Vagina (tissue), 2 donors: ENCODE measurements around the gene WDR62. TPM values are rescaled to one million over a fixed set of nuclear protein-coding genes. Genes with fewer than 3 reads are reported as not detected.

Experiments
- DNase-seq, 2 donors: peaks; one replicate each; pipeline ENCODE4 v3.0.0-alpha.2; 2017; ENCODE audit errors: extremely low spot score in 2 of 2
- H3K27ac ChIP-seq: fragments of 200-600 bp; sonication (generic); one replicate; pipeline ENCODE4 v1.5.1; 2019
- H3K27me3 ChIP-seq: fragments of 200-600 bp; sonication (generic); one replicate; pipeline ENCODE4 v1.5.1; 2019
- H3K36me3 ChIP-seq, 2 donors: fragments of 200-600 bp; sonication (generic); one replicate each; pipeline ENCODE4 v1.5.1; 2017 to 2019
- H3K4me1 ChIP-seq: fragments of 200-600 bp; sonication (generic); one replicate; pipeline ENCODE4 v1.5.1; 2019
- H3K4me3 ChIP-seq, 2 donors: fragments of 200-600 bp; sonication (generic); 1 replicate in 1 of 2; 2 replicates in 1 of 2; pipeline ENCODE4 v1.5.1; 2016 to 2019
- H3K9me3 ChIP-seq: fragments of 200-600 bp; sonication (generic); one replicate; pipeline ENCODE4 v1.5.1; 2019
- POLR2A ChIP-seq, 2 donors: fragments of 450-650 bp; IDR thresholded peaks; one replicate each; pipeline ENCODE4 v1.6.1; 2017; ENCODE audit warnings: antibody characterized with exemption in 2 of 2, mild to moderate bottlenecking in 2 of 2, moderate library complexity in 2 of 2
- POLR2AphosphoS5 ChIP-seq, 2 donors: sonication (generic); formaldehyde crosslinking; IDR thresholded peaks; one replicate each; pipeline ENCODE4 v1.9.0; 2017; ENCODE audit warnings: antibody characterized with exemption in 2 of 2, mild to moderate bottlenecking in 2 of 2, low read depth in 1 of 2; ENCODE audit not compliant: insufficient read depth in 1 of 2
- intact Hi-C: fragments of 100-400 bp; cut with DNase I; formaldehyde crosslinking; loops from one replicate; pipeline ENCODE4 v1.15.1; 2023
- total RNA-seq: library from RNA; depleted of rRNA; stranded (reverse); fragments of >200 nt; gene quantifications from one replicate; pipeline ENCODE4 v1.2.3, GENCODE V29; 2016
- TF ChIP-seq, protein P1 (sequence below), 3 experiments: fragments of 450-650 bp in 2 of 3; fragments of 200-600 bp in 1 of 3; sonication (generic) in 1 of 3; IDR thresholded peaks; one replicate each; pipeline ENCODE4 v1.5.1; 2017 to 2019; ENCODE audit warnings: antibody characterized with exemption in 3 of 3, mild to moderate bottlenecking in 2 of 3, moderate library complexity in 2 of 3

Gene WDR62
- total RNA-seq, 1 donor from 2014 or later: 2.5 TPM

- Histone ChIP-seq H3K9me3 (no peaks in the 10 kb centered on the region), H3K4me1 (peaks cover 7% of the 10 kb centered on the region), H3K27ac (no peak overlapping the region), H3K36me3 (peaks cover 0 to 43% of the 10 kb centered on the region in 2 donors), H3K27me3 (no peaks in the 10 kb centered on the region), H3K4me3 (no peak overlapping the region)
- intact Hi-C loops: no loop called here
- no peak for DNase-seq
- no peak for TF ChIP-seq POLR2AphosphoS5 (IDR thresholded peaks at IDR 0.05; ENCODE audit: insufficient read depth in 1 of 2, low read depth in 1 of 2)
- TF ChIP-seq, protein P1, sequence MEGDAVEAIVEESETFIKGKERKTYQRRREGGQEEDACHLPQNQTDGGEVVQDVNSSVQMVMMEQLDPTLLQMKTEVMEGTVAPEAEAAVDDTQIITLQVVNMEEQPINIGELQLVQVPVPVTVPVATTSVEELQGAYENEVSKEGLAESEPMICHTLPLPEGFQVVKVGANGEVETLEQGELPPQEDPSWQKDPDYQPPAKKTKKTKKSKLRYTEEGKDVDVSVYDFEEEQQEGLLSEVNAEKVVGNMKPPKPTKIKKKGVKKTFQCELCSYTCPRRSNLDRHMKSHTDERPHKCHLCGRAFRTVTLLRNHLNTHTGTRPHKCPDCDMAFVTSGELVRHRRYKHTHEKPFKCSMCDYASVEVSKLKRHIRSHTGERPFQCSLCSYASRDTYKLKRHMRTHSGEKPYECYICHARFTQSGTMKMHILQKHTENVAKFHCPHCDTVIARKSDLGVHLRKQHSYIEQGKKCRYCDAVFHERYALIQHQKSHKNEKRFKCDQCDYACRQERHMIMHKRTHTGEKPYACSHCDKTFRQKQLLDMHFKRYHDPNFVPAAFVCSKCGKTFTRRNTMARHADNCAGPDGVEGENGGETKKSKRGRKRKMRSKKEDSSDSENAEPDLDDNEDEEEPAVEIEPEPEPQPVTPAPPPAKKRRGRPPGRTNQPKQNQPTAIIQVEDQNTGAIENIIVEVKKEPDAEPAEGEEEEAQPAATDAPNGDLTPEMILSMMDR (IDR thresholded peaks at IDR 0.05): no peak
- TF ChIP-seq POLR2A (IDR thresholded peaks at IDR 0.05): no peak
Measured at GRCh38 chr19:36019061-36019670, 35.5 kb upstream of the WDR62 start.

DNA sequence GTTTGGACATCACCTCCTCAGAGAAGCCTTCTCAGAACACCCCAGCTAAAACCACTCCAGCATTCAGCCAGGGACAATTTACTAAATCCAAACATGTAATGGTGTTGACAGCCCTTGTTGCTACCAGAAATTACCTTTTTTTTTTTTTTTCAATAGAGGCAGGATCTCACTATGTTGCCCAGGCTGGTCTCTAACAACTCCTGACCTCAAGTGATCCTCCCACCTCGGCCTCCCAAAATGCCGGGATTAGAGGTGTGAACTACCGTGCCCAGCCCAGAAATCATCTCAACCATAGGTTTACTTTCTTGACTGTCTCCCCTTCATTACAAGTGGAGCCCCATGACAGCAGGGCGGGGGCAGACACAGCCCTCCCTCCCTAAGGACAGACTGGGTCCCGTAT is 31.3 kb upstream of the WDR62 start:
- intact Hi-C loops: no loop called here
- no peaks in the 10 kb centered on the region for H3K9me3 ChIP-seq
- peaks cover 0 to 38% of the 10 kb centered on the region in 2 donors for H3K36me3 ChIP-seq
- DNase-seq: no peak
- no peaks in the 10 kb centered on the region for H3K4me1 ChIP-seq
- TF ChIP-seq, protein P1 (IDR thresholded peaks at IDR 0.05): no peak
- no peak for TF ChIP-seq POLR2AphosphoS5 (IDR thresholded peaks at IDR 0.05; ENCODE audit: insufficient read depth in 1 of 2, low read depth in 1 of 2)
- TF ChIP-seq POLR2A (IDR thresholded peaks at IDR 0.05): no peak
- H3K4me3 ChIP-seq: no peak overlapping the region
- H3K27ac ChIP-seq: no peak overlapping the region
- no peaks in the 10 kb centered on the region for H3K27me3 ChIP-seq

DNA sequence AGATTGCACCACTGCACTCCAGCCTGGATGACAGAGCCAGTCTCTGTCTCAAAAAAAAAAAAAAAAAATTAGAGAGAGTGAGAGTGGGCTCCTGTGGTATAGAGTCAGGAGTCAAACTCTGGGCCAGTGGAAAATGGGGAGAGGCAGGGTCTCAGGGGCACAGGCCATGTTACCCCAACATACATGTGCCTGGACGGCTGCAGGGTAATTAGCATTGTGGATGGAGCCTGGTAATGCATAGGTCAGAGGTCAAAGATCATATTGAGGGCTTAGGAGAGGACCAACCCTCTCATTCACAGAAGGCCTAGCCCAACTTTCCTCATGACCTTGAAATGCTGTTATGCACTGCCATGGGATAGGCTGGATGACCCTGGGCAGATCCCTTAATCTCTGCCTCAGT is 29.2 kb upstream of the WDR62 start:
- Histone ChIP-seq H3K9me3 (no peaks in the 10 kb centered on the region), H3K27ac (no peak overlapping the region), H3K4me3 (no peak overlapping the region), H3K27me3 (no peaks in the 10 kb centered on the region), H3K36me3 (peaks cover 0 to 31% of the 10 kb centered on the region in 2 donors), H3K4me1 (no peaks in the 10 kb centered on the region)
- intact Hi-C loops: no loop called here
- no peak for TF ChIP-seq POLR2A (IDR thresholded peaks at IDR 0.05)
- TF ChIP-seq POLR2AphosphoS5 (IDR thresholded peaks at IDR 0.05; ENCODE audit: insufficient read depth in 1 of 2, low read depth in 1 of 2): no peak
- TF ChIP-seq, protein P1 (IDR thresholded peaks at IDR 0.05): no peak
- DNase-seq: no peak

- TF ChIP-seq POLR2AphosphoS5 (IDR thresholded peaks at IDR 0.05; ENCODE audit: insufficient read depth in 1 of 2, low read depth in 1 of 2): no peak
- TF ChIP-seq POLR2A (IDR thresholded peaks at IDR 0.05): no peak
- TF ChIP-seq, protein P1 (IDR thresholded peaks at IDR 0.05): no peak
- Histone ChIP-seq H3K27me3 (no peaks in the 10 kb centered on the region), H3K27ac (no peak overlapping the region), H3K4me1 (no peaks in the 10 kb centered on the region), H3K4me3 (no peak overlapping the region), H3K36me3 (peaks cover 0 to 31% of the 10 kb centered on the region in 2 donors), H3K9me3 (no peaks in the 10 kb centered on the region)
- intact Hi-C loops: no loop called here
- DNase-seq: no peak
Measured at GRCh38 chr19:36026091-36026876, 28.4 kb upstream of the WDR62 start.

DNA sequence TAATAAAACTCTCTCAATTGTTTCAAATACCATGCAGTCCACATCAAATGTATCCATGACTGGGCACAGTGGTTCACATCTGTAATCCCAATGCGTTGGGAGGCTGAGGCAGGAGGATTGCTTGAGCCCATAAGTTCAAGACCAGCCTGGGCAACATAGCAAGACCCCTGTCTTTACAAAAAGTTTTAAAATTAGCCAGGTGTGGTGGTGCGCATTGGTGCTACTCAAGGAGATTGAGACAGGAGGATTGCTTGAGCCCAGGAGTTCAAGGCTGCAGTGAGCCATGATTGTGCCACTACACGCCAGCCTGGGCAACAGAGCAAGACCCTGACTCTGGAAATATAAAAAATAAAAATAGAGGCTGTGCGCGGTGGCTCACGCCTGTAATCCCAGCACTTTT is 27.0 kb upstream of the WDR62 start:
- no peaks in the 10 kb centered on the region for H3K9me3 ChIP-seq
- H3K36me3 ChIP-seq: peaks cover 0 to 25% of the 10 kb centered on the region in 2 donors
- no peak overlapping the region for H3K27ac ChIP-seq
- intact Hi-C loops: no loop called here
- peaks cover 14% of the 10 kb centered on the region for H3K4me1 ChIP-seq
- H3K4me3 ChIP-seq: no peak overlapping the region
- DNase-seq: no peak
- no peaks in the 10 kb centered on the region for H3K27me3 ChIP-seq
- no peak for TF ChIP-seq POLR2AphosphoS5 (IDR thresholded peaks at IDR 0.05; ENCODE audit: insufficient read depth in 1 of 2, low read depth in 1 of 2)
- TF ChIP-seq, protein P1 (IDR thresholded peaks at IDR 0.05): no peak
- TF ChIP-seq POLR2A (IDR thresholded peaks at IDR 0.05): no peak
